NCI-H446 (cell line): ENCODE measurements around the gene MINDY3.
"Not testable (repeated sequence)": the region's sequence is repeated elsewhere in the genome, so short reads cannot be mapped to it uniquely, and the experiment has no call there.

Experiments used
- DNase-seq, 2 experiments: peaks; one replicate each; lab custom pipeline; 2025; lab: John Stamatoyannopoulos, UW

The MINDY3 gene

GRCh38 chr10:15856328-15857015 is 3.8 kb downstream of the MINDY3 start:
- no peak for DNase-seq

- no peak for DNase-seq
Measured at GRCh38 chr10:15853800-15854199, 6.5 kb downstream of the MINDY3 start.

- DNase-seq, result no peak
Measured at GRCh38 chr10:15852111-15852557, 8.2 kb downstream of the MINDY3 start.

GRCh38 chr10:15850337-15850978 is 9.8 kb downstream of the MINDY3 start:
- not testable (repeated sequence) for DNase-seq

GRCh38 chr10:15849316-15849715 is 11.0 kb downstream of the MINDY3 start:
- no peak for DNase-seq

GRCh38 chr10:15847481-15847880 is 12.8 kb downstream of the MINDY3 start:
- no peak for DNase-seq

GRCh38 chr10:15844517-15844916 is 15.8 kb downstream of the MINDY3 start:
- no peak for DNase-seq

GRCh38 chr10:15843695-15844094 is 16.6 kb downstream of the MINDY3 start:
- DNase-seq, result no peak

GRCh38 chr10:15842556-15843169 is 17.6 kb downstream of the MINDY3 start:
- DNase-seq, result no peak

- no peak for DNase-seq
Measured at GRCh38 chr10:15841696-15842095, 18.6 kb downstream of the MINDY3 start.

- DNase-seq, result no peak
Measured at GRCh38 chr10:15836807-15837206, 23.5 kb downstream of the MINDY3 start.

GRCh38 chr10:15829495-15829894 is 30.8 kb downstream of the MINDY3 start:
- DNase-seq, result no peak

- DNase-seq, result peak in 1 of 2 experiments; percentile 1
Measured at GRCh38 chr10:15824498-15824897, 35.8 kb downstream of the MINDY3 start.

GRCh38 chr10:15822131-15822530 is 38.2 kb downstream of the MINDY3 start:
- no peak for DNase-seq

- no peak for DNase-seq
Measured at GRCh38 chr10:15821046-15821683, 39.1 kb downstream of the MINDY3 start.

- no peak for DNase-seq
Measured at GRCh38 chr10:15817409-15818046, 42.8 kb downstream of the MINDY3 start.

- DNase-seq, result no peak
Measured at GRCh38 chr10:15815242-15815885, 44.9 kb downstream of the MINDY3 start.

- no peak for DNase-seq
Measured at GRCh38 chr10:15814565-15814964, 45.7 kb downstream of the MINDY3 start.

GRCh38 chr10:15813415-15813814 is 46.9 kb downstream of the MINDY3 start:
- DNase-seq, result no peak

- no peak for DNase-seq
Measured at GRCh38 chr10:15809450-15809849, 50.9 kb downstream of the MINDY3 start.

GRCh38 chr10:15808204-15808797 is 52.0 kb downstream of the MINDY3 start:
- DNase-seq, result no peak
